ENCODE measurements around the gene SIRT7.

- no peak for TF ChIP-seq CTCF (IDR thresholded peaks at IDR 0.05)
- no peak for TF ChIP-seq POLR2A (IDR thresholded peaks at IDR 0.05)
These were observed 32.5 kb downstream of the SIRT7 start for GRCh38 chr17:81885454-81885853.
